Peyer's patch (tissue), 4 donors: Measurements from ENCODE around the gene NABP2.

Source experiments
- POLR2A ChIP-seq, 2 donors: fragments of 450-650 bp; IDR thresholded peaks; one replicate each; pipeline ENCODE4 v1.5.1; 2017; ENCODE audit warnings: antibody characterized with exemption in 2 of 2, mild to moderate bottlenecking in 2 of 2, moderate library complexity in 2 of 2
- TF ChIP-seq, protein P1 (sequence below), 6 experiments: fragments of 450-650 bp in 4 of 6; fragments of 200-600 bp in 2 of 6; sonication (generic) in 1 of 6; IDR thresholded peaks; one replicate each; pipeline ENCODE4 v1.5.1; 2017 to 2019; ENCODE audit warnings: antibody characterized with exemption in 6 of 6, mild to moderate bottlenecking in 3 of 6, moderate library complexity in 1 of 6

DNA sequence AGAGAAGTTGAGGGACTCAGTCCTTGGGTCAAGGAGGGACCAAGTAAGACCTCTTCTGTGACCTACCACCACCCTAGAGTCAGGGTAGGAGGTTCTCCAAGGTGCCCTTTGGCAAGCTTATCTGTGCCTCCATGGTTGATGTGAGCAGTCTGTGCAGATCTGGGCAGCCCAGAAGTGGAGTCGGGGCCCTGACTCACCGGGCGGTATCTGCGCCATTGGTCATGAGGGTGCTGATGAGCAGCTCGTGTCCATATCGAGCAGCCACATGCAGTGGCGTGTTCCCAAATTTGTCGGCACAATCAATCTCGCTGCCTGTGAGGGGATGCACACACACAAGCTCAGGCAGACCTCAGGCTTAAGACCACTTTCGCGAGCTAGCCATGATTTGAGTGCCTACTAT, 28.9 kb downstream of the NABP2 start:
- TF ChIP-seq, protein P1, sequence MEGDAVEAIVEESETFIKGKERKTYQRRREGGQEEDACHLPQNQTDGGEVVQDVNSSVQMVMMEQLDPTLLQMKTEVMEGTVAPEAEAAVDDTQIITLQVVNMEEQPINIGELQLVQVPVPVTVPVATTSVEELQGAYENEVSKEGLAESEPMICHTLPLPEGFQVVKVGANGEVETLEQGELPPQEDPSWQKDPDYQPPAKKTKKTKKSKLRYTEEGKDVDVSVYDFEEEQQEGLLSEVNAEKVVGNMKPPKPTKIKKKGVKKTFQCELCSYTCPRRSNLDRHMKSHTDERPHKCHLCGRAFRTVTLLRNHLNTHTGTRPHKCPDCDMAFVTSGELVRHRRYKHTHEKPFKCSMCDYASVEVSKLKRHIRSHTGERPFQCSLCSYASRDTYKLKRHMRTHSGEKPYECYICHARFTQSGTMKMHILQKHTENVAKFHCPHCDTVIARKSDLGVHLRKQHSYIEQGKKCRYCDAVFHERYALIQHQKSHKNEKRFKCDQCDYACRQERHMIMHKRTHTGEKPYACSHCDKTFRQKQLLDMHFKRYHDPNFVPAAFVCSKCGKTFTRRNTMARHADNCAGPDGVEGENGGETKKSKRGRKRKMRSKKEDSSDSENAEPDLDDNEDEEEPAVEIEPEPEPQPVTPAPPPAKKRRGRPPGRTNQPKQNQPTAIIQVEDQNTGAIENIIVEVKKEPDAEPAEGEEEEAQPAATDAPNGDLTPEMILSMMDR (IDR thresholded peaks at IDR 0.05) = no peak
- no peak for TF ChIP-seq POLR2A (IDR thresholded peaks at IDR 0.05)
